Dermis blood vessel endothelial cell (primary cell): ENCODE results near the gene SNAP47. TPM values are rescaled to one million over a fixed set of nuclear protein-coding genes. Genes with fewer than 3 reads are reported as not detected.
A peak's percentile ranks its signal among the peaks of the same experiment; 100 is the strongest.

Experiments
- DNase-seq: peaks from one replicate; pipeline ENCODE4 v3.0.0; 2010
- total RNA-seq: library from RNA; depleted of rRNA; stranded (reverse); fragments of >200 nt; gene quantifications from 2 replicates; pipeline ENCODE4 v1.2.3, GENCODE V29; 2014

Gene SNAP47
- total RNA-seq, 1 donor from 2014 or later, result 44.9 TPM

DNA sequence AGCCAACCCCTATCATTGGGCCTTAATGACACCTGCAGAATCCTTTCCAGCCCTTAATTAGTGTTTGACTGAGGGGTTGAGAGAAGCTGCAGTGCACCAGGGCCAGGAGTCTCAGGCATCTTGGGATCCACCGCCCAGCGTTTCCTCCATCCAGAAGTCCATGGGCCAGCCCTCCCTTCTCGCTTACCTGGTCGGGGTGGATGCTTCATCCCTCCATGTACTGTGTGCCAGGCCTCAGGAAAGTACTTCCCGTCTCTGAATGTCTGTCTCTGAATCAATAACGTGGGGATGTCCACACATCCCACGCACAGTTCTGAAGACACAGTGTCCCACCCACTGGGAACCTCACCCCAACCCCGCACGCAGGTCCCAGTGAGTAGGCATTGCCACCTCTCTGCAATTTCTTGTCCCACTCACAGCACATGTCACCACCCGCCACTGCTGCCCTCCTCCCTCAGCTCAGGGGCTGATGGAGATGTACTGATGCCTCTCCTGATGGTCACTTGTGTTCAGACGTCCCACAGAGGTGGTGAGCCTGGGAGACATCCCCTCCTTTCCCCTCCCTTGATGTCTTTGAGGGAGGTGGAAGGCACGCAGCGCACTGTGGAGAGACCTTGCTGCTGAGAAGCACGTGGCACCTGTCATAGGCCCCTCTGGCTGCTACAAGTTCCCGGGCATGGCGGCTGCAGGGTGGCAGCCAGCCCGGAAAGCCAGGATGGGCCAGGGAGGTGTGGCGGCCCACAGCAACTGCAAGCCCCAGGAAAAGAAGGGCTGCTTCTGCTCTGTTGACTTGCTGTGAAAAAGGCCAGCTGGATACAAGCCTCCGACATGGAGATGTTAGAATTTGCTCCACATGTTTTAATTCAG is 50.8 kb downstream of the SNAP47 start:
- no peak for DNase-seq

DNA sequence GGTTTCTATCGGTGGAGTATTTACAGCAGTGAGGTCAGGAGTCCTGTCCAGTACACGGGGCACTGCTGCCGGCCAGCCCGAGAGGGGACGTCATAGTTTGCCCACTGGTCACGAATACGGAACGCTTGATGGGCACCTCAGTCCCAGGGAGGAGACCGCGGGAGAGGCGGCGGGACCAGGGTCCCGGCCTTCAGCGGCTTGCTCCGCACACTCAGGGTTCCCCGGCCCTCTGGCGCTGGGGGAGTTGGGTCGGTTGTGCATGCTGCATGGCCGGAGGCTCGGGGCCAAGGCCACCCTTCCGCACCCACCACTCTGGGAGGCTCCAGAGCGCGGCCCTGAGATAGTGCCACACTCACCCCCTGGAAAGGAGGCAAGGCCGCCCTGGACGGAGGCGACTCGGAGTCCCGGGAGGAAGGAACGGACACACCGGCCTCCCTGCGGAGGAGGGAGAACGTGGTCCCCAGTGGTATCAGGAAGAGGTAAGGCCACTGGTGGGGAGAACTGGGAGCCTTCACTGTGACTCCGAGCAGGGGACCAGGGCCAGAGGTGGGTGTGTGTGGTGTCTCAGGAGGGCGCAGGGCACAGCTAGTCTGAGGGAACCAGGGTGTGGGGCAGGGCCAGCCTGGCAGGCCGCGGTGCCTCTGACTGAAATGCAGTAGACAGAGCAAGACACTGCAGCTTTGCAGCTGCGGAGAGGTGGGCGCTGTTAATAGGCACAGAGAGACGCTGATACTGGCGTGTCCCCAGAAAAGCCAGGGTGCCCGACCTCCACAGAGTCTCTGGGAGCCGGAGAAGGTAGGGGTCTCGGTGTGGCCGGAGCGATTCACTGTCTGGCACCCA is 51.7 kb downstream of the SNAP47 start:
- DNase-seq, result peak; percentile 15

DNA sequence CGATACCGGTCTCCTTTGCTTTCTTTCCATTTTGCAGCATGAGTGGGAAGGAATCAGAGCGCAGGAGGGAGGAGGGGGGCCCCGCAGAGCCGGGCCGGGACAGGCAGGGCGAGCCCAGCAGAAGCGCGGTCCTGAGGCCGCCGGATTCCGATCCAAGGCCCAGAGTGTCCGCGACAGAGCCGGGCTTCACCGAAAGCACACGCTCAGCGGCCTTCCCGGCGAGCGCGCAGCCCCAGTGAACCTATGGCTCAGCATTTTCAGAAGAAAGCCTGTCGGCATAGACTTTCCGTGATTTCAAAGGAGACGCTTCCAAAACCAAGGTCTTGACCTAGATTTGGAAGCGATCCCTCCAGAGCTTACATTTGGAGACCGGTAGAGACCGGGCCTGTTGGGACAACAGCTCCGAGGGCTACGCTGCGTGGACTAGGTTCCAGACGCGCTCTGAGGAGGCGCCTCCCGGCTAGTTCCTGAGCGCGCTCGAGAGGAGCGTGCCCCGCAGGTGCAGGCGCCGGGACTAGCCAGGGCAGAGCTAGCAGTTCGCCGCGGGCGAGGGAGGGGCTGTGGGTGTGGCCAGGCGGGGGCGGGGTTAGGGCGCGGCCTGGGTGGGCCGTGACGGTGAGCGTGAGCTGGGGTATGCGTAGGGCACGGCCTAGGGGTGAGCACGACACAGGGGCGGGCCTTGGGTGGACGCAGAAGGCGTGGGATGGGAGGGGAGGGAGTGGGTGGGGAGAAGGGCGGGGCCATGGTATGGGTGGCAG is 52.5 kb downstream of the SNAP47 start:
- peak; percentile 91 for DNase-seq

DNA sequence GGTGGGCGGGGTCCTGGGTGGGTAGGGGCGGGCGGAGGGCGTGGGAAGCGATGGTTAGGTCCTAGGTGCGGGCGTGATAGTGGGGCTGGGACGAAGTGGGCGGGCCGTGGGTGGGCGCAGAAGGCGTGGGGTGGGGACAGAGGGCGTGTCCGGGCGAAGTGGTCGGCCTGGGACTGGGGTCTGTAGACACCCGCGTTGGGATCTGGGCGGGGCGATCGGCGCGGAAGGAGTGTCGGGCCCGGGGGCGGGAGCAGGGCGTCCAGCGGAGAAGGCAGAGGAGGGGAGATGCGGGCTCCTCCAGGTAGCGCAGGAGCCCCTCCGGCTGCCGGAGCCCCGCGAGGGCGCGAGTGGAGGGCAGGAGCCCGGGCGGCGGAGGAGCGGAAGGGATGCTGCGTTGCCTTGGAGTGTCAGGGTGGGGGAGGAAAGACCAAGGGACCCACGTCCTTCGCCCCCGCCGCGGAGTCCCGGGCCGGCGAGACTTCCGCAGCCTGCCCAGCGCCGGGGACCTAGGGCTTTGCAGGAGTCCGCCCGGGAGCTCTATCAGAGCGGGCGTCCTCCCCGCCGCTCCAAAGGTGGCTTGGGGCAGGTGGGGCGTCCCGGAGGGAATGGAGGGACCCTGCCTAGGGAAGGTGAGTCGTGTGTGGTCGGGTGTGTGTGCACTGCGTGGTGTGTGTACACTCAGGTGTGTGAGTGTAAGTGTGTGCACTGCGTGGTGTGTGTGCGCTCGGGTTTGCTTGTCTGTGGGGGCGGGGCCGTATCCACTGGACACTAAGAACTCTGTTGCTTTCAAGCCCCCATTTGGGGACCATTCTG is 53.2 kb downstream of the SNAP47 start:
- no peak for DNase-seq

DNA sequence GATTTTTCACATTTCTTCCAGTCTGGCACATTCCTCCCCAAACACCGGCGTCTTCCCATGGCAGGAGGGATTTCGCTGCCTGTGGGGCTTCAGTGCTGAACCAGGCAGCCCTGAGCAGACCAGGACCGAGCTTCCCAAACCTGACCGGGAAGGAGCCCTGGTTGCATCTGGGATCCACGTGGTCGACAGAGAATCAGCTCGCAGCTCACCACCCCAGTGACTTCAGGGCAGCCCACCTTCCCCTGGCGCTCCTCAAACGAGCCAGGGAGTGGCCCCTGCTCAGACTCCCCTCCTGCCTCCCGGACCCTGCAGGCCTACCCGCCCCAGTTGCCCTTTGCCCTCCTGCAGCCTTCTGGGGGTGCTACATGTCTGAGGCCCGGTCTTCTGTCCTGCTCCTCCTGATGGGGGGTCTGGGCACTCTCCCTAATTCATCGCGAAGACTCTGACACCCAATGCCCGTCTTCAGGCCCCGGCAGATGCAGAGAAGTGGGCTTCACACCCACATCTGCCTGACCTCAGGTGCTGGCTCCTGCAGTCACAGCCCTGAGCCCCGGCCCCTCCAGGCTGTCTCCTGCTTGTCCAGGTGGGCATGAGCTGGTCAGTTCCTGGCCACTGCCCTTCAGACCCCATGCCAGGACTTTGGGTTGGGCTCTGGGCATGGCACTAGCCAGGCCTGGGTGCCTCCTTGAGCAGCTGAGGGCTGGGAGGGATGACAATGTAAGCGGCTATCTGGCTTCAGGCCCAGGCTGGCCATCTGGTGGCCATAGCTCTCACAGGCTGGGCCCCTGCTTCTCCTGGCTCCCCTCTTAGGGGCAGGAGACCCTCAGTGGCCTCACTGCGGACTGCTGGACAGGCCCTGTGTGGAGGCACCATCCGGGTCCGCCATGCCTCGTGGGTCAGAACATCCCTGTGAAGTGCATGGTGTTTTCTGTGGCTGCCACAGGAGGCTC is 54.1 kb downstream of the SNAP47 start:
- DNase-seq, result peak; percentile 20

DNA sequence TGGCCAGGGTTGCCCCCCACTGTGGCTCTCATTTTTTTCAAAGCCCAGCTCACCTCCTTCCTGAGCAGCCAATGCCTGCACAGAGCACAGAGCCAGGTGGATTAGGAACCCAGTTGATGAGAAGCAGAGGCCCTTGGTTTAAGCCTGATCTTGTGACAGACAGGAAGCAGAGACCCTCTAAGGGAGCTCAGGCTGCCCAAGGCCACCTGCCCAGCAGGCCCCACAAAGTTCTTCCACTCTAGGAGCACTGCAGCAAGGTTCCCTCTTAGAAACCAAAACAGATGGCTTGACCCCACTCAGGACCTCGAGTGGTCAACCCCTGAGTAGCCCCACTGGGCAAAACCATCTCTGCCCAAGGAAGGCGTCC is 54.8 kb downstream of the SNAP47 start:
- no peak for DNase-seq

DNA sequence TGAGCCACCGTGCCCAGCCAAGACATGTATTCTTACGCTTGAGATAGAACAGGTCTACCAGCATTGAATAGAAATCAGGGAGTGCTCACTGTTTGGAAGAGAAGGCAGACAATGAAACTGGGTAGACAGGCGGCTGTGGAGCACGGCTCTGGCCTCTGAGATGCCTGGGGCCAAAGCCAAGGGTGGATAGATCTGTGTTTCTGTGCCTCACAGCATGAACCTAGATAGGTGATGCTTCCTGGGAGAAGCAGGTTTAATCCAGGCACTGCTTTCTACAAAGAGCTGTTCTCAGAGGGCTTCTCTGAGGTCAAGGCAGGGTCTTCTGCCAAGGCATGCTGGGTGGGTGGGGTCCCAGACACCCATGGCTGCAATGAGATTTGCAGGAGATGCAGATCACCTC is 55.6 kb downstream of the SNAP47 start:
- DNase-seq, result no peak

DNA sequence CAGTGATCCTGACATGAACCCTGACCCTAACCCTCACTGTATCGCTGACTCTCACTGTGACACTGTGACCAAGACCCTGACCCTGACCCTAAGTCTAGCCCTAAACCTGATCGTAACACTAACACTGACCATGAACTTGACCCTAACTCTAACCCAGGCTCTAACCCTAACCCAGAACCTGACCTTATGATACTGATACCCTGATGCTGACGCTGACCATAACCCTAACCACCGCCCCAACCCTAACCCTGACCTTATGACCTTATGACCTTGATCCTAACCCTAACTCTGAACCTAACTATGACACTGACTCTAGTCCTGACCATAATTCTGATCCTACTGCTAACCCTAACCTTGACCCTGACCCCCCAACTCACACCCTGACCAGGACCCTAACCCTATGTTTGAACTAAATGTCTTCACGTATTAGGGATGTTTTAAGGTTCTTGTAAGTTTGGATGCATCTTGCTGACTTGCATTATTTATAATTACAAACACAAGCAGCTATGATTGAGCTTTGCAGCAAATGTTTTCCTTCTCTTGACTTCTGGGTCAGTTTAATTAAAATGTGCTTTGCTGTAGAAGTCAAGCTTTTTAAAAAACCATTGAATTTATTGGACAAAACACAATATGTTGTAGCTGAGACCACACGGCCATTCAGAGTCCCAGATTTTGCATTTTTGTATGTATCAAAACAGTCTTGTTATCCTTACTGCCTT is 56.3 kb downstream of the SNAP47 start:
- DNase-seq, result no peak

DNA sequence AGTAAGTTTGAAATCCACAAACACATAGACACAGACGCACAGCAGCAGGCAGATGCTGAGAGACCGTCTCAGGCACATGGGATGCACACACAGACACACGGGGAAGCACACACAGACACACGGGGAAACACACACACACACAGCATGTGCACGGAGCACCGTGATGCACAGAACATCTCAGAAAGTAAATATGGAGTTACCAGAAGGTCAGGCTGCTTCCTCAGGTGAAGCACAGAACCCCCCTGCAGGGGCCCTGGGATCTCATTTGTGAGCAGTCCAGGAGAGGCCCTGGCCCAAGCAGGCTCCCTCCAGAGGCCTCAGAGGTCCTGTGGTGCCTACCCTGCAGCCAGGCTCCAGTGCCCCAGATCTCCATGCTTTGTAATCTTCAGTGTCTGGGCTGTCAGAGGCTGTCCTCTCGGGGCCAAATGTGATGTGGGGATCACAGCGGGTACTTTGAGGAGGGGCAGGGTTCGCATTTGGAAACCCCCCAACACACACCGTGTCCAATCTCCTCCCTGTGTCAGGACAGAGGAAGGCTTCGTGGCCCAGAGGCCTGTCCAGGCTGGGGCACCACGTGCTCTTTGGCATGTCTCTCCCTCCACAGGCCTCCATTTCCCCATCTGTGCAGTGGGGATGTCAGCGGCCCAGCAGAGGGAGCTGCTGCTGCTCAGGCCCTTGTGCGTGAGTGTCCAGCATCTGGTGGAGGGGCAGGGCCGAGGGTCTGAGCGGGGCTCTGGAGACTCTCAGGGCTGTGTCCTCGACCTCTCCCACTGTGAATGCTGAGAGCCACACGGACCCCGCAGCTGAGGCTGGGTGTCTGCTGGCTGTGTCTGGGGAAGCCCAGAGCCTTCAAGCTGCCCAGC is 57.2 kb downstream of the SNAP47 start:
- DNase-seq, result no peak

DNA sequence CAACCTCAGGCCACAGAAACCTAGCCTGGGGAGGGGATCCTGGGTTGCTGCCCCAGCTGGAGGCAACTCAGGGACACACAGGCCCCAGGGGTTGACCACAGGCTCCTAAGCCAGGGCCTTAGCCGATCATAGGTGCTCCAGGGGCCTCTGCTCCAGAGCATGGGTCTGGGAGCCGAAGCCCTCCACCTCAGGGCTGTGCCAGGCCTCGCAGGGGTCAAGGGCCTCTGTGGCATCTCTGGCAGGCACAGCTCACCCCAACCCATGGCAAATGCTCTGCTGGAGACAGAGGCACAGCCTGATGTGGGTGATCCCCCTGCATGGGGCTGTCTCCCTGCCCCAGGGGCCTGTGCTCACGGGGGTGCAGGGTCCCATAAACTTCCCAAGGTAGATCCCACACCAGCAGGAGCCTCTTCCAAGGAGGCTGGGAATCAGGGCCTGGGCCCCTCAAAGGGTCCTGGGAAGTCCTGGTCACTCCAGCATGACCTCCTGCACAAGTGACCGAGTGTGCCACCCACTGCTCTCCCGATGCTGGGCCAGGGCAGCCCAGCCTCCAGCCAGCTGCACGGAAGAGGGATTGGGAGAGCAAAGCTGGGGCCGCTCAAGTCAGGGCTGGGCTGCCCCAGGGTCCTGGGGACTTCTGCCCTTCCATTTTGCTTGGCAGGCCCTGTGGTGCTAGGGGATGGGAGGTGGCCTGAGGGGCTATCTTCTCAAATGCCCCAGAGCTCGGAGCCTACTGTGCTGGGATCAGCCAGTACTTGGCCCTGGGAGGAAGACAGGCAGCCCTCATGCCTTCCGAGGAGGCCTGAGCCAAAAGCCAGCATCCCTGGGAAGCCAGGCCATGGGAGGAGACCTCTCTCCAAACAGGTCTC is 58.1 kb downstream of the SNAP47 start:
- DNase-seq, result no peak

DNA sequence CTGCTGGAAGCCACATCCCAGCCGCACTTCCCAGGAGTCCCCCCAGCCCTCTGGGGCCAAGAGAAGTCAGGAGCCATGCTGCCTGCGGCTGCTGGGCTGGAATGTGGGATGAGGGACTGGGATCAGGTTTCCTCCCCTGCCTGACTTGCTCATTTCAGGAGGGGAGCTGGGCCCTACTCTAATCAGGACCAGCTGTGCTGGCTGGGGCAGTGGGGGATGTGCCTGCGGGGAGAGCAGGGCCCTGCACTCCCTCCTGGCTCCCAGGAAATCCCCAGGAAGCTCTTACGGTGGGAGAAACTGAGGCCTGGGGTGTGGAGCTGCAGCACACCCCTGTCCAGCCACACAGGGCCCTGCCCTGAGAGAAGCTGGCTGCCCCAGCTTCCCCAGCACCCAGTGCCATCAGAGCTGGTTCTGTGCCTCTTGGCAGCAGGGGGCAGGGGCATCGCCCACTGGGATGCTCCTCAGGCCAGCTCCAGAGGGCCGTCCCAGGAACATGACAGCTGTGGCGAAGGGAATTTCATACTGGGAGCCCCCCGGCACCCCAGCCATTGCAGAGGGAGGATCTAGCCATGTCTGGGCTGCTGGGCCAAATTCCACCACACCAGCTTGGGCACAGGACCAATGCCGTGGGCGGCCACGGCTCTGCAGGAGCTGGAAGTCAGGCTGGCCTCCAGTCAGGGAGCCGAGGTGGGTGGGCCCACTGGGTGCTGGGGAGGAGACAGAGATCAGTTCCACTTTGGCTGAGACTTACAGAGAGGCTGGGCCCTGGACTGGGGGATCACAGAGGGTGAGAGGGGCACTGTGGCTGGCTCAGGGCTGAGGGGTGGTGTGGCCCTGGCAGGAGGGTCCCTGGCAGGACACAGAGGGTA is 58.9 kb downstream of the SNAP47 start:
- DNase-seq, result no peak

DNA sequence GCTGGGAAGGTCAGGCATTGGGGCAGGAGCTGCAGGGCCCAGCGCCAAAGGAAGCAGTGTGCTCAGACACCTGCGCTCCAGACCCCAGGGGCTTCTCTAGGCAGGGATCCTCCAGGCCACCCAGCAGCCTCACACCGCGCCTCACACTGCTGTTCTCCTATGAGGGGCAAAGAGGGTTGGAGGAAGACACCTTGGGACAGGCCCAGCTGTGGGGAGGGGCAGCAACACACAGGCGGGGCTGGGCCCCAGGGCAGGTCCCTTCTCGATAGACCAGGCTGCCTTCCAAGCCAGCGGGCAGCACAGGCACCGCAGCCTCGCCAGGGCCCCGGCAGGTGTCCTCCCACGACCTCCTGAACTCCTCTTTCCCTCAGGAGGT is 59.6 kb downstream of the SNAP47 start:
- no peak for DNase-seq

DNA sequence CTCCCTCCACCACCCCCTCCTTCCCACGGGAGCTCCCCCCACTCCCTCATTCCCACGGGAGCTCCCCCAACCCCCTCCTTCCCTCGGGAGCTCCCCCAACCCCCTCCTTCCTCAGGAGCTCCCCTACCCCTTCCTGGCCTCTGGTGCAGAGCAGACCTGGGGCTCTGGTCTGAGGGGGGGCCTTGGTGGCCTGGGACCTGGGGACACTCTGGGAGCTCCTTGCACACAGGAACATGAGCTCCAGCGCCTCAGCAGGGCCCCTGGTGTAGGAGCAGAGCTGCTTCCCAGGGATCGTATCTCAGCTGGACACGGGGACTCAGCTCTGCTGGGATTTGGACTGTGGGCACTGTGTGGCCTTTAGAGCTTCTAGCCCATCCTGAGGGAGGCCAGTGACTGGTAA is 60.5 kb downstream of the SNAP47 start:
- no peak for DNase-seq

DNA sequence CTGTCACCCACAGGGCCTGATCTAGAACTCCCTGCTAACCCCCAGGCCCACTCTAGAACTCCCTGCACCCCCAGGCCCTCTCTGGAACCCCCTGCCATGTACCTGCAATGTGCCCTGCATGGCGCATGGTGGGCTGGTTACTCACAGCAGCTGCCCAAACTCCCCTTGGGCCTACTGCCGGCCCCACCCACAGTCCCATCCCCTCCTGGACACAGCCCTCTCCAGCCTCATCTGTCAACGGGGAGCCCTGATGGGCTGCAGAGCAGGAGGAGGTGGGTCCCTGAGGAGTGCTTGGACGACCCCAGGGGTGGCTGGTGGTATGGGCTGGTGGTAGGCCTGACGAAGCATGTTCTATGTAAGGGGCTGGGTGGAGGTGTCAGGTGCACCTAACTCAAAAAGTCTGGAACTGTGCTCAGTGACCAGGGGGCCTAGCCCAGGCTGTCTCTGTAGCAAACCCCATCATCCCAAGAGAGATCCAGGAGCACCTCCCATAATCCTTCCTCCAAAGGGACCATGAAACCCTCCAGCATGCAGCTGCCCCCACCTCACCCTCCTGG is 61.2 kb downstream of the SNAP47 start:
- DNase-seq, result no peak

DNA sequence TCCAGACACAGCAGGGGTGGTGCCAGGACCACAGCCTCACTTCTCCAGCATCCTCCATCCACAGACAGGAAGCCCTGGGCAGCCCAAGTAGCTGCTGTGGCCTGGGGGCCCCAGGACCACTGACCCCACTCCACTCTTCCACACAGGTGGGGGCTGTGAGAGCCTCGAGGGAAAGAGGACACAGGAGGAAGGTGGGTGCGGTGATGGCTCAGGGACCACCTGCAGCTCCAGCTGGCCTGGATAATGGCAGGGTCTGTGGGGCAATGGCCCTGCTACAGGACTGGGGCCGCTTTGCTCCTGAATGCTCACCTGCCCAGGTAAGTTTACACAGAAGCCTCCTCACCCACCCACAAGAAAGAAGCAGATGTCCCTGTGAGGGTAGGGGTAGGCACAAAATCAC is 61.9 kb downstream of the SNAP47 start:
- DNase-seq, result no peak

DNA sequence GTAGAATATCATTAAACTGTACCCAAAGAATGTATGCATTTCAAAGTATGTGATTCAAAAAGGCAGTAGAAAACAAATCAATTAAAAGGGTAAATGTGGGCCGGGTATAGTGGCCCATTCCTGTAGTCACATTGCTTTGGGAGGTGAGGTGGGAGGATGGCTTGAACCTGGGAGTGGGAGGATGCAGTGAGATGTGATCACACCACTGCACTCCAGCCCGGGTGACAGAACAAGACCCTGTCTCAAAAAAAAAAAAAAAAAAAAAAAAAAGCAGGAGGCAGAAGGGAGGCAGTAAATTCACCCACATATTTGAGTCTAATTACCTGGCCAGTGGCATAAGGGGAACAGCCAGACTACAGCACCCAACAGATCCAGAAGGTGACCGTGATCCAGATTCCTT is 62.4 kb downstream of the SNAP47 start:
- no peak for DNase-seq
